Right lung (tissue), 5 donors: ENCODE results near the gene UPB1. TPM values are rescaled to one million over a fixed set of nuclear protein-coding genes. Genes with fewer than 3 reads are reported as not detected.

Experiments
- DNase-seq, 2 donors: peaks; one replicate each; pipeline ENCODE4 v3.0.0-alpha.2; 2013
- polyA plus RNA-seq, 5 donors: library from polyadenylated mRNA; unstranded; fragments of 120-200 nt; gene quantifications; one replicate each; pipeline versions ENCODE4 v1.2.1 to v1.2.3, GENCODE V29; 2013; ENCODE audit warnings: inconsistent platforms in 1 of 5, low replicate concordance in 1 of 5; ENCODE audit not compliant: insufficient read length in 5 of 5, insufficient read depth in 1 of 5

The UPB1 gene
- polyA plus RNA-seq, 5 donors, result 0.90 to 2.0 (median 1.6) TPM

GRCh38 chr22:24504540-24504939 lies 9.4 kb downstream of the UPB1 start:
- no peak for DNase-seq

- DNase-seq, result no peak
Measured at GRCh38 chr22:24504956-24505736, 10.0 kb downstream of the UPB1 start.

DNA sequence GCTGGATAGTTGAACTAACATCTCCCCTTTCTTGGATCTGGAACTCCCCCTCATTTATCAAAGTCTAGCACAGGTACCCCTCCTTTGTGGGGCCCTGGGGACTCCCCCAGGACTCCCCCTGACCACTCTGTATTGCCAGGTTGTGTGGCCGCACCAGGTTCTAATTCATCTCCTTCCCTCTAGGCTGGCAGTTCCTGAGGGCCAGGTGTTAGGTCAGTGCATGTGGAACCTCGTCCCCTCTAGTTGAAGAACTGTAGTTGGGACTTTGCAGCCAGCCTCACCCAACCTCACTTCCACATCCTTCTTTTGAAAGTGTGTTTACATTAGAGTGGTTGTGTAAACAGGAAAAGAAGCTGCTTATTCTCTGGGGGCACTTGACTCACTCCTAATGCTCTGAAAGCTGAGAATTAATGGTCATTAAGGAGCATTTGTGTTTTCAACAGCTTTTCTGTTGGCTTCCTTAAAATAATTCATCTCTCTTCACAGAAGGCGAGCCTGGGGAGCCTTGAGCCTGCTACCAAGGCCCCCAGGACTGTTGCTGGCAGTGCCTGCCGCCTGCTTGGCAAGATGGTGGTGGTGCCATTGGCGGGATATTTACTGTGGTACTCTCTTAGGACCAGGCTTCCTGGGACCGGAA lies 11.8 kb downstream of the UPB1 start:
- peak in 1 of 2 donors; percentile 47 for DNase-seq

DNA sequence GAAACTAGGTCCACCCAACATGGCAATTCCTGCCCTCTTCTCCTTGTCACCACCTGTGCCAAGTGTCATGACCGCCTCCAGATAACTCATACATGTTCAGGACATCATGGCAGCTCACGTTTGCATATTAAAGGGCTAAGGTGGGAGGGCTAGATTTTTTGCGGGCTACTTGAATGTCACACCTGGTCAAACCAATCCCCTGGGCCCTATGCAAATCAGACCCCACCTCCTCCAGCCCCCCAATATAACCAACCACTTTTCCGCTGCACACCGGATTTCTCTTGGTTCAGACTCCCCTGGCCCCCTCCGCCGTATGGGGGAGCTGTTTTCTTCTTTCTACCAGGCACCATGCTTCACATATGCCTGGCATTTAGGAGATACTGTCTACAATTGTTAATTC lies 12.6 kb downstream of the UPB1 start:
- DNase-seq, result no peak

DNA sequence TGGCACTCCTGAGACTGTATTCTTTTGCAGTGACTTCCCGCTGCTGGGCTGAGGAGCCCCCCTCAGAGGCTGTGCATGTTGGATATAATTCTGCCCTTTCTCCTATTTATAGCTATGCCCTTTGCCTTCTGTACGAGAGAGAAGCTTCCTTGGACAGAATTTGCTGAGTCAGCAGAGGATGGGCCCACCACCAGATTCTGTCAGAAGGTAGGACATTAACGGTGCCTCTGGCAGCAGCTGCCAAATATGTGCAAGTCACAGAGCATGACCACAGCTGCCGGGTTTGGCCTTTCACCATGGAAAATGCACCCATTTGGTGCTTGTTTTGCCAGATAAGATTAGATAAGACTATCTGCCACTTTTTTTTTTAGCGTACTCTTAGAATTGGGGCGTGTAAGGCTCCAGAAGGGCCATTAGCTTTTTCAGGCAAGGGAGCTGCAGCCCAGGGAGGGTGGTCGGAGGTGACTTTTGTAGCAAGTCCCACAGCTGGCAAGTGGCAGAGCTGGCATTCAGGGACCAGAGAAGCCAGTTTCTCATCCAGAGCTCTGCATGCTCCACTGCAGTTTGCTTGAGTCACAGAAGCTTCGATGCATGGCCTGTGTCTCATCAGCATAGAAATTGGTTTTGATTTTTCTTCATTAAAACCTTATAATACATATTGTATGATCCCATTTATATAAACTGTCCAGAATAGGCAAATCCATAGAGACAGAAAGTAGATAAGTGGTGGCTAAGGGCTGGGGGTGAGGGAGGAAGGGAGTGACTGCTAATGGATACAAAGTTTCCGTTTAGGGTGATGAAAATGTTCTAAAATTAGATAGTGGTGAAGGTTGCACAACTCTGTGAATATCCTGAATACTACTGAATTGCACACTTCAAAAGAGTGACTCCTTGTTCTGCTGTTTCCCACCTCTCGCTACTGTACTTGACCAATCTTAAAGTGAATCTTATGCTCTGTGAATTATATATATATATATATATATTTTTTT lies 15.8 kb downstream of the UPB1 start:
- no peak for DNase-seq

DNA sequence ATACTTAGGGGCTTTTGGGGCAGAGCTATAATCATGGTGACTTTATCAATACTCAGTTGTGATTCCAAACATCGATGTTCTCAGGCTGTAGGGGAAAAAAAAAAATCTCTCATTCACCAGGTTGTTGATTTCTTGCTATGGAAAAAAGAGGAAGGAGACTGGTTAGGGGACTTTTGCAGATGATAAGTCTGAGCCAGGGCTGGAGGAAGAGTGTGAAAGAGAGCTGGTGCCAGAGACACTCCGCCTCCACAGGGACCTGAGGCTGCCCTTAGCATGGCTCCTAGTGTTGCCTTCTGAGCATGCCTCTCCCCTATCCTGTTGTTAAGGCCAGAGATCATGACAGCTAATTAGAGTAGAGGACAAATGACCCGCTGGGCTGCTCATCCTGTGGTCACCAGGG lies 16.9 kb downstream of the UPB1 start:
- DNase-seq, result no peak

DNA sequence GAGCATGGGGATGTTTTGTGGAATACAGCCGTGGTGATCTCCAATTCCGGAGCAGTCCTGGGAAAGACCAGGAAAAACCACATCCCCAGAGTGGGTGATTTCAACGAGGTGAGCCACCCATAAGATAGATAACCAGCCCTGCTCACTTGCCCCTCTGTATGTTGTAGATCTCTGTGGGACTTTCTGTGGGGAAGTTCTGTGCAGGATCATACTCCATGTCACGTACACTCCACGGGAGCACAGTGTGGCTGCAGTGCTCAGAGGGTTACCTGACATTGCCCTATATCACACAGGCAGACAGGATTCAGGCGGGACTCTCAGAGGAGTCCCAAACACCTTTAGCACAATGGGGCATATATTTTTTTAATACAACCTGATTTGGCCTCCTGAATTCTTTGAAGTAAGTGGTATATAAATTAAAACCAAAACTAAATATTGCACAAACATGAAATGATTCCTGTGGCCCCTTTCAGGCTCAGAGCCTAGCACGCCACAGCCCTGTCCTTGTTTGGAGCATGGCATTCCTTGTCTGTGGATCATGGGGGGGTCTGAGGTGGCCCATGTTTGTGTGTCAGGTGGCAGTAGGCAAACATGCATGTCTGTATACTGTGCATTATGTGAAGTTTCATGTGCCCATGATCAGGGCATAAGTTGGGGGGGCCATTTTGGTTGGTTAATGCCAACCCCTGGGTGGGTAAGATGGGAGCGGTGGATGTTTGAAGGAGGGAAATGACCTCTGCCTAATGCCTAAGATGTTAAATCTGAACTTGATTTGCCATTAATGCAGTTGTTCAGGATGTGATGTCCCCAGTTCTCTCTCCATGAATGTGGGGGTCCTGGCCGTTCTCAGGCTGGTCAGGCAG lies 18.5 kb downstream of the UPB1 start:
- DNase-seq, result no peak

DNA sequence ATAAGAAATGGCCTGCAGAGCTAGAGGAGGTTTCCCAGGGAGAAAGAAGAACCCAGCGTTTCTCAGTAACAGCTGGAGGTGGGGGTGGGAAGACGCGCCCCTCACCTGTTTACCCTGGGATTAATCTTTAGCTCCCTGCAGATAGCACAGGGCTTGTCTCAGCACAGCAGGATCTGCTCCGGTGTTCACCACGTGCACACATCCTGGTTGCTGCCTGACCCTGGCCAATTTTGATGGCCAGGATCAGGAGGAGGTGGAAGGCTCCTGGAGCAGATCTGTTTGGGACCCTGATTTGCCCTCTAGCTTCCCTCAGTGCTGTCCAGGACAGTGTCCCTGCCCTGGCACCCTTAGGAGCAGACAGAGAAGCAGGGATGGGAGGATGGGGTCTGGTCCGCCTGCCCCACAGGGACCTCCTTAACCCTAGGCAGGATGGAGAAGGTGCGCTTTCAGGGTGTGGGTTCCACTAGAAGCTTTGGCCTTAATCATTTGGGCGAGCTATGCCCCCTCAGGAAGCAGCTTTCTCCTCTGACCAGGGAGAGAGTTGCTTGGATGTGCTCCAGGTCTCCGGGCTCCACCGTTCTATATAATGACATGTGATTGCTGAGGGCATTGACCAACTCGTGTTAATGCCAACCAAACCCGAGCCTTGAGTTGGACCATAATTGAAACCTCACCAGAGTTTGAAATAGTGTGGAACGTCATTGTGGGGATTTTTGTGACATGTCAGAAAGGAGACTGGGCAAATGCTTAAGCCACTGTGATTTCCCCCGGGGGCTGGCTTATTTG lies 19.3 kb downstream of the UPB1 start:
- DNase-seq, result no peak

DNA sequence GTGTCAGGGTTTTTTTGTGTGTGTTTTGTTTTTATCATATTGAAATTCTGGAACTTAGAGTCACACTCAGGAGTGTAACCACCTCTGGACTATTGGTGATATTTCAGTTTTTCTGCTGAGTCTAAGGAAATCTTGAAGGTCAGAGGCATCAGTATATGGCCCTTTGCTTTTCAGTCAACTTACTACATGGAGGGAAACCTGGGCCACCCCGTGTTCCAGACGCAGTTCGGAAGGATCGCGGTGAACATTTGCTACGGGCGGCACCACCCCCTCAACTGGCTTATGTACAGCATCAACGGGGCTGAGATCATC lies 19.9 kb downstream of the UPB1 start:
- no peak for DNase-seq

DNA sequence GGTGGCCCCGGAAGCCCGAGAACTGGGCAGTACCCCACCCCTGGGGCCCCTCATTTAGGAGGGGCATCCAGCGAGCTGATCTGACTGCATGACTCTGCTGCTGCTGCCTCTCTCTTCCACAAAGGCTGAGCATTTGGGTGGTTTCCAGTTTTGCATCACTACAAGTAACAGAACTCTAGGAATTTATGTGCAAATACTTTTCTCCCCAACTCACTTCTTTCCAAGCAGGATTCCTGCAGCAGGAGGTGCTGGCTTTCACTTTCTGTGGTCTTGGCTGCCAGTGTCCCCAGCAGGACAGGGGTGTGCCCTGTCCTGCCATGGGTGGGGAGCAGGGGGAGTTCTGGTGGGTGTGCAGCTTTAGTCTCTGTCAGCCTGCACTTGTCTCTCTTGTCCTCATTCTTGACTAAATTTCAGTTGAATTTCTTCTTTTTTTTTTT lies 21.2 kb downstream of the UPB1 start:
- DNase-seq, result peak; percentile 58 to 60

DNA sequence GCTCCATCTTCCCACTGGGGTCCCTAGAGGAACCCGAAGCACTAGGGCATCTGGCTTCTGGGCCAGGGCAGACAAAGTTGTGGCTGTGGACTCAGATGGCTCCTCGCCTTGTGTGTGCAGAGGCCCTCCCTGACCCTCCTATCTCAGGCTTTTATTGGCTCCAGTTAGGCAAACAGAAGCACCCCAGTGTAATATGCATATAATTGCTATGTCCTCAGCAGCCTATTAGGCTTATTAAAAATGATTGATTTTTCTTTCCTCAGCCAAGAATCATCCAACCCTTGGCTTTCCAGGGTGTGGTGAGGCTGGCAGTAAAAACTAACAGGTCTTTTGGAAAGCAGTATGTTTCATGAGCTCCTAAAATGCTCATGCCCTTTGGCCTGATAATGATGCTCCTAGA lies 22.3 kb downstream of the UPB1 start:
- no peak for DNase-seq

- no peak for DNase-seq
Measured at GRCh38 chr22:24518228-24518627, 23.1 kb downstream of the UPB1 start.

GRCh38 chr22:24518771-24519485 lies 23.8 kb downstream of the UPB1 start:
- DNase-seq, result no peak

DNA sequence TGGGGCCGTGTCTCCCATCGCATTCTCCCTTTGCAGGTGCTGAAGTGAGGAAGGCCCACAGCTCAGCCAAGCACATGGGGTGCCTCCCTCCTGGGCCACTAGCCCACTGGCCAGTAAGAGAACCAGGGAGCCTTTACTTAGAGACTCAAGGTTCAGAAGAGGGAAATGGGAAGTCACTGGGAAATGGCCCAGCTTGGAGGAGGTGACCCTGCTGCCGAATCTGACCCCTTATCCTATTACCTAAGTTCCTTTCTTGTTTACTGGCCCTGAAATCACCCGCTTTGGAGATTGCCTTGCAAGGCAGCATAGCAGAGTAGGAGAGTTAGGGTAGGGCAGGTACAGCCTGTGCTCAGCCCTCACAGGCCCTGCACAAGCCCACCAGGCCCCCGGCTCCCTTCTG lies 24.4 kb downstream of the UPB1 start:
- DNase-seq, result no peak

DNA sequence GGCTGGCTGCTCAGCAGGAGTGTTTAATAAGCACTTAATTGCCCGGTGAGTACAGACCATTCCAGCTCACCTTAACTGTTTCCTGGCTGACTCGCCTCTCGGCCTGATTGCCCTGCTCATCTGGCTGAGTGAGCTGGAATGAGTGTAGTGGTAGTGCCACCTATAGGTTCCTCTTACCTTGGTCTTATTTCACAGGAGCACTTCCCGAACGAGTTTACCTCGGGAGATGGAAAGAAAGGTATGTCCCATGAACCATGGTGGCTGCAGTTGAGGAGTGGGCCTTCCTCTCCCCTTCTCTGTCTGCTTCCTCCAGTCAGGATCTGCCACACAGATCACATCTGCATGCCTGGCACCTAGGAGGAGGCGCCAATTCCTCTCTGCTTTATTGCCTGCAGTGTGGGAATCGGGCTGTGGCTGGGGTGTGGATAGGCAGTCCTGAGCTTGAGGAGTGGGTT lies 26.7 kb downstream of the UPB1 start:
- peak in 1 of 2 donors; percentile 63 for DNase-seq

DNA sequence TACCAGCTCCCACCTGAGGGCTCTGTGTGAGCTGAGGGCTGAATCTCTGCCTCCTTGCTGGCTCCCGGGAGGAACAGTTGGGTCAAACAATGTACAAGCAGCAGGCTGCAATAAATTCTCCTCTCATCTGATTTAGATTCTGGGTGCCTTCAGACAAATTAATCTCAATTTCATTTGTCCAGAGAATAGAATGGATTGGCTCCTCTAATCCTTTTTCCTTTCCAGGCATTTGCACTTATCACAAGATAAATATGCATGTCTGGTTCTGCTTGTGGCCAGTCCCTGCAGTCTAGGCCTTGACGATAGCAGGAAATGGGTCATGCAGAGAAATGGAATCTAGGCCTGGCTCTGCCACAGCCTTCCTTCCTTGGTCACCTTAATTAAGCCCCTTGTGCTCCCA lies 28.7 kb downstream of the UPB1 start:
- DNase-seq, result no peak

- DNase-seq, result peak in 1 of 2 donors; percentile 60
Measured at GRCh38 chr22:24525416-24526037, 30.4 kb downstream of the UPB1 start.

GRCh38 chr22:24526191-24526590 lies 31.1 kb downstream of the UPB1 start:
- no peak for DNase-seq

DNA sequence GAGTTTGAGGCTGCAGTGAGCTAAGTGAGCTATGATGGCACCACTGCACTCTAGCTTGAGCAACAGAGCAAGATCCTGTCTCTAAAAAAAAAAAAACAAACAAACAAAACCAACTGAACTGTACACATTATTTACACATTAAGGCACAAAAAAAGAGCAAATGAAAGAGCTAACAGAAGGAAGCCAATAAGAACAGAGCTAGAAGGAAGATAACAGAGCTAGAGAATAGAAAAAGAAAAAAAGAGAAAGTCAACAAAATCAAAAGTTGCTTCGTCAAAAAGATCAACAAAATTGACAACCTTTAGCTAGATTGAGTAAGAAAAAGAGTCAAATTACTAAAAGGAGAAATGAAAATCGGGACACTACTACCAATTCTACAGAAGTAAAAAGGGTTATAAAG lies 34.8 kb downstream of the UPB1 start:
- DNase-seq, result no peak
